Stimulated activated CD4-positive, alpha-beta T cell treated with anti-CD3 and anti-CD28 coated beads, TNF-alpha, amount 100 ng/mL, for 1 hour (primary cell): Measurements from ENCODE around the gene ZNF845.
A peak's percentile ranks its signal among the peaks of the same experiment; 100 is the strongest.
"Not testable (repeated sequence)": the region's sequence is repeated elsewhere in the genome, so short reads cannot be mapped to it uniquely, and the experiment has no call there.

Source experiments
- DNase-seq, 3 donors: peaks; one replicate each; pipeline ENCODE4 v3.0.0-alpha.2; 2020; ENCODE audit warnings: low read depth in 3 of 3, low spot score in 1 of 3

The ZNF845 gene

DNA sequence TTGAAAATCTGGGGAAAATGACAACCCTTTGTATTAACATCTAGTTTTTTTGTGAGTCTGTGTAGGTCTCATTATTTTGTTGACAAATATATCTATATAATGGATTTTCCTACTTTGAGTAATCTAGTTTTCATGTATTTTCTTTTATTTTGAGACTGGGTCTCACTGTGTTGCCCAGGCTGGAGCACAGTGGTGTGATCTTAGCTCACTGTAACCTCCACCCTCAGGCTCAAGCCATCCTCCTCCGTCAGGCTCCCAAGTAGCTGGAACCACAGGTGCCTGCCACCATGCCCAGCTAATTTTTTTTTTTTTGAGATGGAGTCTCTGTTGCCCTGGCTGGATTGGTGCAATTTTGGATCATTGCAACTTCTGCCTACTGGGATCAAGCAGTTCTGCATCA, 41.2 kb downstream of the ZNF845 start:
- no peak for DNase-seq

- DNase-seq, result no peak
These were observed 47.8 kb downstream of the ZNF845 start for GRCh38 chr19:53381376-53381775.

DNA sequence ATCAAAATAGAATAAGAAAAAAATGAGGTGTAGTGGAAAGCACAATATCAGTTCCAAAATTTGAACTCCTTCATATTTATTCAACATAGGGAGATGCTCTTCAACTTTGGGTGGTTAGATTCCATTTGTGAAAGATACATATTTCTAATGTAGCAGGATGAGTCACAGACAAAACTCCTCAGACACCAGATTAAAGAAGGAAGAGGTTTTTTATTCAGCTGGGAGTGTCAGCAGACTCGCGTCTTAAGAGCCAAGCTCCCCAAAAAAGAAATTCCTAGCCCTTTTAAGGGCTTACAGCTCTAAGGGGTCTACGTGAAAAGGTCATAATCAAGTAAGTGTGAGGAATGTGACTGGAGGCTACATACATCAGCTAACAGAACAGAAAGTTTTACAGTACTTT, 54.6 kb downstream of the ZNF845 start:
- no peak for DNase-seq

GRCh38 chr19:53388904-53389303, 55.4 kb downstream of the ZNF845 start:
- DNase-seq, result no peak

GRCh38 chr19:53389571-53389970, 56.0 kb downstream of the ZNF845 start:
- no peak for DNase-seq

DNA sequence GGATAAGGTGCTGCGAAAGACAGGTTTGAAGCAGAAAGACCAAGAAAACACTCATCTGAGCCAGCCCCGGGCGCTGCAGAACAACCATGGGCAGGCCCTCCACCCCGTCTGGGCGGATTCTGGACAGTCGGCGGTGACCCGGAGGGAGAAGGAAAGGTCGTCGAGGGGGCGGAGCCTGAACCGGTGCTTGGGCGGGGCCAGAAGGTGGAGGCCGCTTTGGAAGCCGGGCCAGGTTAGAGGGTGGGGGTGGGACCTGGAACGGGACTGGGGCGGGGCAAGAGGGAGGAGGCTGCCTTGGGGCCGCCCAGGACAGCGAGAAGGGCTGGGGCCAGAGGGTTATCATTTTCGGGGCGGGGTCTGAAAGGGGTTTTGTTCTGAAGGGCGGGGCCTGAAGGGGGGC, 56.4 kb downstream of the ZNF845 start:
- DNase-seq, result no peak

DNA sequence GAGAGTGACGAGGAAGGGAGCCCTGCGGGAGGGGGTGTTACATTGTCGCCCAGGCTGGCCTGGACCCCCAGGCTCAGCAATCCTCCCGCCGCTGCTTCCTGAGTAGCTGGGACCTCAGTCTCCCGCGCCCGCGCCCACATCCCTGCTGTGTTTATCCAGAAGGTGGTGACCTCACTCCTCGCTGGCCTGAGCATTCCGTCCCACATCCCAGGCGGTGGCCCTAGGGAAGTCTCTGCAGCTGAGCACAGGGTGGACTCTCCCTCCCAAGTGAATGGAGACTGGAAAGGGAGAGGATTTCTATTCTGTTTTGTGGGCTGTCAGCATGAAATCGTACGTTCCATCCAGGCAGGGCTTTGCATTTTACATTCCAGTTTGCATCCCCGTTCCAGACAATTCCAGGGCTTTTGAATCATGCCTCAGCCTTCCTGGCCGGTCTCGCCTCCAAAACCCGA, 61.0 kb downstream of the ZNF845 start:
- no peak for DNase-seq

DNA sequence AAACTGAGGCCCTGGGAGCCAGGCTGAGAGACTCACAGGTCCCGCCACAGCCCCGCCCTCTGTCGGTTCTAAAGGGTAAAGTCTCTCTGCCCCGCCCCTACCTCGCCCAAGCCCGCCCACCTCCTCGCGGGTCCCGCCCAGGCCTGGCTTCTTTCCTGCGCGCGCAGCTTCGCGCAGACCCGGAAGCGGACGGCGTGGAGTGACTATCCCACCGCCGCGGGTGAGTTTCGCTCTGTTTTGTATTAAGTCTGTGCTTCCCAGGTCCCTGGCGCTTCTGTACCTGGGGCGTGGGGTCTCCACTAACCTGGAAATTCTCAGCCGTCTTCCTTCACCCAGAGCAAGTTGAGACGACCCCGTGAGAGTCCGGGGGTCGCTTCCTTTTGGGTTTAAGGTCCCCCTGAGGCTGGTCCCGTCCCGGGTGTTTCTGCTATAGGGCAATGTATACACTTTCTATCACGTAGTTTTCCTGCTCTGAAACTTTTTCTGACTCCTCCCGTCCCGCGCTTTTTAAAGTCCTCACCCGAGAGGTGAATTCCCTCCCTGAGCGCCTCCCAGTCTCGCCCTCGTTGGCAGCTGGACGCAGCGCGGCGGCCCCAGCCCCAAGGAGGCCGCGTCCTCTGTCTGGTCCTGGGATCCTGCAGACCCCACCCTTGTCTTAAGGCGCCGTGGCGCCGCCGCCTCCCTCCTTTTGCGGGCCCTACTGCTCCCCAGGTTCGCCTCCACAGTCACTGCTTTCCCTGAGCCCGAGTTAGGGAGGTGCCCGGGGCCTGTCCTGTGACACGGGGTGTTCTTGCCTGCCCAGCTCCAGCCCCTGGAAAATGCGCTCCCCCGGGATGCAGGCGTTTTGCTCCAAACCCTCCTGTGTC, 61.7 kb downstream of the ZNF845 start, which contains the start of gene ZNF765:
Gene ZNF765, plus strand, starts transcription at position 176 of the 866 bp plus-strand sequence. CDS start 2,867 bp downstream, outside the sequence.
- peak; percentile 90 to 97 (median 94) for DNase-seq

DNA sequence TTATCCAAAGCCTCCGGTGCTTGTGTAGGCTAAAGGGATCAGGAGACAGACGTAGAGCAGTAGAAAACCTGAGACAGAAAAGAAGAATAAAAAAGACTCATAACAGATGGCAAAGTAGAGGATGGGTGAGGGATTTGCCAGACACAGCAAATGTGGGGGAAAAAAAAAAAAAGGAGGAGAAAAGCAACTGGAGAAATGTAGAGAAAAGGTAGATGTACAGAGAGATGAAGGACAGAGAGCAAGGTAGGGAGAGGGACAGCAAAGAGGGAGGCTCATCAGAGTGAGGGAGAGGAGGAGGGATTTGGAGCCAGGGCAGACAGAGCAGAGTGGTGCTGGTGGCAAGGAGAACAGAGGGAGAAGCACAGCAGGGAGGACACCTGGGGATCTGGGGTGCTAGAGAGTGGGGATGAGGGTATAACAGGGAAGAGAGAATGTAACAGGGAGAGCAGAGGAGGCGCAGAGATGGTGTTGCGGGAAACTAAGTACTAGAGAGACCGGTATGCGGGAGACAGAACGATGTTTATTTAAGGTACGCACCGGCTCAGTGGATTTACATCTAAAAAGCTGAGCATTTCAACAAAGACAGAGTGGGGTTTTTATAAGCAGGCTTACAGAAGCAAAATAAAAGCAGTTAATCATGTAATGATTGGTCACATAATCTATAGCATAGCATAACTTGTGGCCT, 62.4 kb downstream of the ZNF845 start:
- not testable (repeated sequence) for DNase-seq

DNA sequence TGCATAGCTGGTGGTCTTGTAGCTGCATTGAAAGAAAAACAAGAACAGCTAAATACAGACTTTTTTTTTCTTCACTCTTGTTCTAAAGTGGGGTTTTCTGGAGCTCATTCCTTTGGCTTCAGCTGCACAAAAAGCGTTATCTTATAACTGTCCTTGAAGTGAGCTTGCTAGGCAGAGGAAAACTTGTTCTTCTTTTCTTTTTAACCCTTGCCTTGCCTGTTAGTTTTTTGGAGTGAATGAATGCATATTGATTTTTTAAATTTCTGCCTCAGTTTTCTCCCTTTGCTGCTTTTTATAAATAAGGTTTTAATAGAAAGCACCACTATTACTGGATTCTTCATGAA, 62.9 kb downstream of the ZNF845 start:
- no peak for DNase-seq

GRCh38 chr19:53397918-53398317, 64.4 kb downstream of the ZNF845 start:
- not testable (repeated sequence) for DNase-seq
